K562 (cell line): ENCODE measurements around the gene ZFP3. TPM values are rescaled to one million over a fixed set of nuclear protein-coding genes. Genes with fewer than 3 reads are reported as not detected.

Experiments used
- BRD9 ChIP-seq: fragments of 450-650 bp; IDR thresholded peaks from 2 replicates; pipeline ENCODE4 v1.6.1; 2018; ENCODE audit warnings: low read depth; ENCODE audit not compliant: partially characterized antibody
- GTF2A2 ChIP-seq: IDR thresholded peaks from 2 replicates; pipeline ENCODE4 v1.6.1; 2016; ENCODE audit warnings: mild to moderate bottlenecking, missing genetic modification characterization, missing compliant biosample characterization
- KDM4B ChIP-seq, 2 experiments: fragments of 450-650 bp in 1 of 2; sonication (generic) in 1 of 2; IDR thresholded peaks; 2 replicates each; pipeline ENCODE4 v1.6.1; 2016 to 2017; ENCODE audit warnings: borderline replicate concordance in 2 of 2, antibody characterized with exemption in 1 of 2, low read depth in 1 of 2, mild to moderate bottlenecking in 1 of 2
- MCM2 ChIP-seq: fragments of 450-650 bp; IDR thresholded peaks from 2 replicates; pipeline ENCODE4 v1.6.1; 2017; ENCODE audit warnings: low read depth, mild to moderate bottlenecking
- MEIS2 ChIP-seq: fragments of 450-650 bp; IDR thresholded peaks from 2 replicates; pipeline ENCODE4 v1.6.1; 2014; ENCODE audit warnings: mild to moderate bottlenecking; ENCODE audit not compliant: partially characterized antibody
- NUFIP1 ChIP-seq: fragments of 450-650 bp; IDR thresholded peaks from 2 replicates; pipeline ENCODE4 v1.6.1; 2018; ENCODE audit not compliant: partially characterized antibody
- PHB ChIP-seq: fragments of 250-450 bp; sonication (Bioruptor Pico); IDR thresholded peaks from 2 replicates; pipeline ENCODE4 v1.5.0; 2021
- SREBF2 ChIP-seq: sonication (generic); formaldehyde crosslinking; IDR thresholded peaks from 2 replicates; pipeline ENCODE4 v1.4.0; 2020; ENCODE audit warnings: mild to moderate bottlenecking, missing genetic modification reagents
- TEAD4 ChIP-seq, 2 experiments: sonication (generic) in 1 of 2; formaldehyde crosslinking in 1 of 2; IDR thresholded peaks; 2 replicates each; pipeline versions ENCODE4 v1.6.1 to v1.8.0; 2012 to 2022; ENCODE audit warnings: borderline replicate concordance in 1 of 2, inconsistent platforms in 1 of 2, low read length in 1 of 2, mild to moderate bottlenecking in 1 of 2, missing genetic modification reagents in 1 of 2
- ZKSCAN1 ChIP-seq: fragments of 150-350 bp; IDR thresholded peaks from 2 replicates; pipeline ENCODE4 v1.6.1; 2016; ENCODE audit warnings: low read depth, low read length
- ZNF431 ChIP-seq: sonication (generic); formaldehyde crosslinking; IDR thresholded peaks from 2 replicates; pipeline ENCODE4 v1.8.0; 2022; ENCODE audit warnings: mild to moderate bottlenecking, missing genetic modification reagents
- ZNF764 ChIP-seq: fragments of 250-450 bp; sonication (Bioruptor Pico); IDR thresholded peaks from 2 replicates; pipeline ENCODE4 v1.4.0; 2020; ENCODE audit warnings: low read depth, mild to moderate bottlenecking, moderate library complexity
- ZNF766 ChIP-seq: fragments of 200-800 bp; sonication (Bioruptor generic); conservative IDR thresholded peaks from 2 replicates; pipeline ENCODE4 v1.6.1; 2016; ENCODE audit warnings: missing genetic modification characterization, missing compliant biosample characterization
- polyA plus RNA-seq, 8 experiments: library from polyadenylated mRNA; depleted of rRNA in 4 of 8; stranded (reverse) in 5 of 8; unstranded in 3 of 8; fragments of >200 nt; fragmentation: Nextera tagmentation in 2 of 8; fragmentation: Illumina TruSeq in 1 of 8; extraction: Ambion mirVana in 2 of 8; extraction: Trizol in 1 of 8; gene quantifications; 2 replicates each; pipeline versions ENCODE4 v1.2.1 to v1.2.3, GENCODE V29; 2011 to 2014; ENCODE audit warnings: inconsistent platforms in 1 of 8, missing spikeins in 1 of 8
- total RNA-seq, 7 experiments: library from RNA; depleted of rRNA in 6 of 7; stranded (reverse); fragments of >200 nt in 6 of 7; fragmentation: Illumina TruSeq in 2 of 7; extraction: Trizol in 2 of 7; gene quantifications; 2 replicates each; pipeline versions ENCODE4 v1.2.1 to v1.2.3, GENCODE V29; 2011 to 2021; ENCODE audit warnings: low replicate concordance in 1 of 7
- TF ChIP-seq, protein P1 (sequence below): fragments of 450-650 bp; IDR thresholded peaks from 2 replicates; pipeline ENCODE4 v1.6.1; 2017; ENCODE audit warnings: antibody characterized with exemption
- TF ChIP-seq, protein P2 (sequence below): fragments of 450-650 bp; IDR thresholded peaks from 2 replicates; pipeline ENCODE4 v1.6.1; 2017; ENCODE audit warnings: antibody characterized with exemption, mild to moderate bottlenecking
- TF ChIP-seq, protein P3 (sequence below): IDR thresholded peaks from 2 replicates; pipeline ENCODE4 v1.6.1; 2014; ENCODE audit warnings: antibody characterized with exemption
- TF ChIP-seq, protein P4 (sequence below): fragments of 250-450 bp; sonication (Bioruptor Pico); IDR thresholded peaks from 2 replicates; pipeline ENCODE4 v1.4.0; 2020; ENCODE audit warnings: mild to moderate bottlenecking, moderate library complexity
- TF ChIP-seq, protein P5 (sequence below): fragments of 250-450 bp; sonication (Bioruptor Pico); IDR thresholded peaks from 2 replicates; pipeline ENCODE4 v1.8.0; 2021; ENCODE audit warnings: moderate library complexity, mild to moderate bottlenecking, inconsistent platforms

Gene ZFP3
- total and polyA plus RNA-seq, 9 of the 15 experiments (the other 6 are each of a cell fraction or from before 2014, with no cell fraction given), result 0.04 TPM; not detected in 8

DNA sequence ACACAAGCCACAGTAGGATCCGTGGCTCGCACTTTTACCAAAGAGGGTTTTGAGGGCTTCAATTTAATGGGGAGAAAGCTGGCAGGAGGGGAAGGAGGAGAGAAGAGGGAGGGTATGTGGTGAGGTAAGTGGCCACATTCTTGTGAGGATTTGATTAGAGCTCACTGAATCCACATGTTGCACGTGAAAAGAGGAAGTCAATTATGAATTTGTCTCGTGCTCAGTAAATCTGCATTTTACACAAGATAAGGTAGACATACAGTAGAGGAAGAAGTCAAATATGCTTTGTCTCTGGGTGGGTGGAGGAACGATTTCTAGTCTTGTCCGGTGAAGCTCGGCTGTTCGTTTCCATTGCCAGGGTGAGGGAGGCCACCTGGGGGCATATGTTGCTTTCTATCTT, 32.5 kb downstream of the ZFP3 start (continued):
- TF ChIP-seq TEAD4 (IDR thresholded peaks at IDR 0.05; ENCODE audit: low read length), result peak; percentile 72; the same call in 1 of the 2 replicates
- no peak for TF ChIP-seq TEAD4 (CRISPR knock-in tag; IDR thresholded peaks at IDR 0.05; ENCODE audit: borderline replicate concordance)
- TF ChIP-seq KDM4B (IDR thresholded peaks at IDR 0.05; ENCODE audit: borderline replicate concordance in 2 of 2, low read depth in 1 of 2), result no peak
- no peak for TF ChIP-seq GTF2A2 (tag)
- TF ChIP-seq, protein P1, sequence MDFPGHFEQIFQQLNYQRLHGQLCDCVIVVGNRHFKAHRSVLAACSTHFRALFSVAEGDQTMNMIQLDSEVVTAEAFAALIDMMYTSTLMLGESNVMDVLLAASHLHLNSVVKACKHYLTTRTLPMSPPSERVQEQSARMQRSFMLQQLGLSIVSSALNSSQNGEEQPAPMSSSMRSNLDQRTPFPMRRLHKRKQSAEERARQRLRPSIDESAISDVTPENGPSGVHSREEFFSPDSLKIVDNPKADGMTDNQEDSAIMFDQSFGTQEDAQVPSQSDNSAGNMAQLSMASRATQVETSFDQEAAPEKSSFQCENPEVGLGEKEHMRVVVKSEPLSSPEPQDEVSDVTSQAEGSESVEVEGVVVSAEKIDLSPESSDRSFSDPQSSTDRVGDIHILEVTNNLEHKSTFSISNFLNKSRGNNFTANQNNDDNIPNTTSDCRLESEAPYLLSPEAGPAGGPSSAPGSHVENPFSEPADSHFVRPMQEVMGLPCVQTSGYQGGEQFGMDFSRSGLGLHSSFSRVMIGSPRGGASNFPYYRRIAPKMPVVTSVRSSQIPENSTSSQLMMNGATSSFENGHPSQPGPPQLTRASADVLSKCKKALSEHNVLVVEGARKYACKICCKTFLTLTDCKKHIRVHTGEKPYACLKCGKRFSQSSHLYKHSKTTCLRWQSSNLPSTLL, result no peak
- TF ChIP-seq ZNF764 (CRISPR knock-in tag), result no peak
- TF ChIP-seq ZNF431 (CRISPR knock-in tag), result no peak
- no peak for TF ChIP-seq MEIS2
- no peak for TF ChIP-seq SREBF2 (CRISPR knock-in tag)
- TF ChIP-seq BRD9, result no peak
- TF ChIP-seq ZKSCAN1, result no peak
- TF ChIP-seq, protein P2, sequence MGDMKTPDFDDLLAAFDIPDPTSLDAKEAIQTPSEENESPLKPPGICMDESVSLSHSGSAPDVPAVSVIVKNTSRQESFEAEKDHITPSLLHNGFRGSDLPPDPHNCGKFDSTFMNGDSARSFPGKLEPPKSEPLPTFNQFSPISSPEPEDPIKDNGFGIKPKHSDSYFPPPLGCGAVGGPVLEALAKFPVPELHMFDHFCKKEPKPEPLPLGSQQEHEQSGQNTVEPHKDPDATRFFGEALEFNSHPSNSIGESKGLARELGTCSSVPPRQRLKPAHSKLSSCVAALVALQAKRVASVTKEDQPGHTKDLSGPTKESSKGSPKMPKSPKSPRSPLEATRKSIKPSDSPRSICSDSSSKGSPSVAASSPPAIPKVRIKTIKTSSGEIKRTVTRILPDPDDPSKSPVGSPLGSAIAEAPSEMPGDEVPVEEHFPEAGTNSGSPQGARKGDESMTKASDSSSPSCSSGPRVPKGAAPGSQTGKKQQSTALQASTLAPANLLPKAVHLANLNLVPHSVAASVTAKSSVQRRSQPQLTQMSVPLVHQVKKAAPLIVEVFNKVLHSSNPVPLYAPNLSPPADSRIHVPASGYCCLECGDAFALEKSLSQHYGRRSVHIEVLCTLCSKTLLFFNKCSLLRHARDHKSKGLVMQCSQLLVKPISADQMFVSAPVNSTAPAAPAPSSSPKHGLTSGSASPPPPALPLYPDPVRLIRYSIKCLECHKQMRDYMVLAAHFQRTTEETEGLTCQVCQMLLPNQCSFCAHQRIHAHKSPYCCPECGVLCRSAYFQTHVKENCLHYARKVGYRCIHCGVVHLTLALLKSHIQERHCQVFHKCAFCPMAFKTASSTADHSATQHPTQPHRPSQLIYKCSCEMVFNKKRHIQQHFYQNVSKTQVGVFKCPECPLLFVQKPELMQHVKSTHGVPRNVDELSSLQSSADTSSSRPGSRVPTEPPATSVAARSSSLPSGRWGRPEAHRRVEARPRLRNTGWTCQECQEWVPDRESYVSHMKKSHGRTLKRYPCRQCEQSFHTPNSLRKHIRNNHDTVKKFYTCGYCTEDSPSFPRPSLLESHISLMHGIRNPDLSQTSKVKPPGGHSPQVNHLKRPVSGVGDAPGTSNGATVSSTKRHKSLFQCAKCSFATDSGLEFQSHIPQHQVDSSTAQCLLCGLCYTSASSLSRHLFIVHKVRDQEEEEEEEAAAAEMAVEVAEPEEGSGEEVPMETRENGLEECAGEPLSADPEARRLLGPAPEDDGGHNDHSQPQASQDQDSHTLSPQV, result no peak
- no peak for TF ChIP-seq MCM2
- TF ChIP-seq, protein P3, sequence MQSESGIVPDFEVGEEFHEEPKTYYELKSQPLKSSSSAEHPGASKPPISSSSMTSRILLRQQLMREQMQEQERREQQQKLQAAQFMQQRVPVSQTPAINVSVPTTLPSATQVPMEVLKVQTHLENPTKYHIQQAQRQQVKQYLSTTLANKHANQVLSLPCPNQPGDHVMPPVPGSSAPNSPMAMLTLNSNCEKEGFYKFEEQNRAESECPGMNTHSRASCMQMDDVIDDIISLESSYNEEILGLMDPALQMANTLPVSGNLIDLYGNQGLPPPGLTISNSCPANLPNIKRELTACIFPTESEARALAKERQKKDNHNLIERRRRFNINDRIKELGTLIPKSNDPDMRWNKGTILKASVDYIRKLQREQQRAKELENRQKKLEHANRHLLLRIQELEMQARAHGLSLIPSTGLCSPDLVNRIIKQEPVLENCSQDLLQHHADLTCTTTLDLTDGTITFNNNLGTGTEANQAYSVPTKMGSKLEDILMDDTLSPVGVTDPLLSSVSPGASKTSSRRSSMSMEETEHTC, result peak; percentile 53; the same call in 1 of the 2 replicates
- no peak for TF ChIP-seq ZNF766 (CRISPR knock-in tag)
- no peak for TF ChIP-seq PHB
- TF ChIP-seq, protein P4, sequence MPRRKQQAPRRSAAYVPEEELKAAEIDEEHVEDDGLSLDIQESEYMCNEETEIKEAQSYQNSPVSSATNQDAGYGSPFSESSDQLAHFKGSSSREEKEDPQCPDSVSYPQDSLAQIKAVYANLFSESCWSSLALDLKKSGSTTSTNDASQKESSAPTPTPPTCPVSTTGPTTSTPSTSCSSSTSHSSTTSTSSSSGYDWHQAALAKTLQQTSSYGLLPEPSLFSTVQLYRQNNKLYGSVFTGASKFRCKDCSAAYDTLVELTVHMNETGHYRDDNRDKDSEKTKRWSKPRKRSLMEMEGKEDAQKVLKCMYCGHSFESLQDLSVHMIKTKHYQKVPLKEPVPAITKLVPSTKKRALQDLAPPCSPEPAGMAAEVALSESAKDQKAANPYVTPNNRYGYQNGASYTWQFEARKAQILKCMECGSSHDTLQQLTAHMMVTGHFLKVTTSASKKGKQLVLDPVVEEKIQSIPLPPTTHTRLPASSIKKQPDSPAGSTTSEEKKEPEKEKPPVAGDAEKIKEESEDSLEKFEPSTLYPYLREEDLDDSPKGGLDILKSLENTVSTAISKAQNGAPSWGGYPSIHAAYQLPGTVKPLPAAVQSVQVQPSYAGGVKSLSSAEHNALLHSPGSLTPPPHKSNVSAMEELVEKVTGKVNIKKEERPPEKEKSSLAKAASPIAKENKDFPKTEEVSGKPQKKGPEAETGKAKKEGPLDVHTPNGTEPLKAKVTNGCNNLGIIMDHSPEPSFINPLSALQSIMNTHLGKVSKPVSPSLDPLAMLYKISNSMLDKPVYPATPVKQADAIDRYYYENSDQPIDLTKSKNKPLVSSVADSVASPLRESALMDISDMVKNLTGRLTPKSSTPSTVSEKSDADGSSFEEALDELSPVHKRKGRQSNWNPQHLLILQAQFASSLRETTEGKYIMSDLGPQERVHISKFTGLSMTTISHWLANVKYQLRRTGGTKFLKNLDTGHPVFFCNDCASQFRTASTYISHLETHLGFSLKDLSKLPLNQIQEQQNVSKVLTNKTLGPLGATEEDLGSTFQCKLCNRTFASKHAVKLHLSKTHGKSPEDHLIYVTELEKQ, result no peak
- TF ChIP-seq NUFIP1, result no peak
- TF ChIP-seq, protein P5, sequence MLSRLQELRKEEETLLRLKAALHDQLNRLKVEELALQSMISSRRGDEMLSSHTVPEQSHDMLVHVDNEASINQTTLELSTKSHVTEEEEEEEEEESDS, result no peak
